ENCODE results near the gene ANKRD10. TPM values are rescaled to one million over a fixed set of nuclear protein-coding genes. Genes with fewer than 3 reads are reported as not detected.
A peak's percentile ranks its signal among the peaks of the same experiment; 100 is the strongest.

ANKRD10 gene
- total RNA-seq, 1 experiment from 2014 or later, result 159 TPM

DNA sequence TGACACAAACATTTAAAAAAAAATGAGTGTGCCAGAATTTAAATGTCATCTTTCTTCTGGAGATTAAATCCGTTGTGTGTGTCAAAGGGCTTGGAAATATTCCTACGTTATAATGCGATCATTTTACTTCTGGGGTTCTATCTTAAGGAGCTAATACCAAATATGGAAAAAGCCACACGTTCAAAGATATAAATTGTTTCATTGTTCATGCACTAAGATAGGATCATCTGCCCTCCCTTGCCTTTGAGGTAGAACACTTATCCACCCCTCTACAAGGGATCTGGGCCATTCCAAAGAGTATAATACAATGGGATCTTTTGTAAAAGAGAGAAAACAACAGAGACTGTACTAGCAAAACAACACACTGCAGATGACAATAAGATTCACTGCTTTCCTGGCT, 64.9 kb downstream of the ANKRD10 start:
- H3K18ac ChIP-seq (ENCODE audit: insufficient read length, low read depth, low read length), result no peak overlapping the region
- H3K56ac ChIP-seq (ENCODE audit: insufficient read length, low read depth, low read length), result no peak overlapping the region
- H3K14ac ChIP-seq (ENCODE audit: insufficient read depth, low read length), result no peak overlapping the region
- H3K4me1 ChIP-seq (ENCODE audit: insufficient read depth, low read length), result no peaks in the 10 kb centered on the region
- H3K9me3 ChIP-seq (ENCODE audit: control insufficient read depth, low read depth, low read length), result no peaks in the 10 kb centered on the region
- Mint-ChIP-seq H3K4me3 (no peak overlapping the region), H3K4me1 (peaks cover 28 to 32% of the 10 kb centered on the region in 2 experiments), H3K36me3 (ENCODE audit: insufficient read depth in 1 of 3, low read depth in 3 of 3) (no peaks in the 10 kb centered on the region), H3K27ac (peak overlapping the region in 1 of 3 experiments; percentile 10; a peak in 1 of 7 replicates), H3K27me3 (ENCODE audit: low read depth) (peaks cover 2% of the 10 kb centered on the region; the same call in 1 of the 2 replicates), H3K9me3 (no peaks in the 10 kb centered on the region)
- H3K23me2 ChIP-seq (ENCODE audit: insufficient read length, low read depth, low read length, poor library complexity, severe bottlenecking), result no peaks in the 10 kb centered on the region
- no peak overlapping the region for H2BK15ac ChIP-seq (ENCODE audit: low read depth, low read length)
- no peak overlapping the region for H3K4me2 ChIP-seq (ENCODE audit: insufficient read depth, insufficient read length, low read length)
- DNase-seq, result no peak
- H2BK5ac ChIP-seq (ENCODE audit: insufficient read length, low read length), result no peak overlapping the region
- no CpG with 5 or more reads among the region's 4 CpGs for WGBS (ENCODE audit: extremely low coverage, insufficient read length, low lambda C conversion rate)
- H4K91ac ChIP-seq (ENCODE audit: insufficient read length, low read depth, low read length), result no peak overlapping the region
- no peak overlapping the region for H2AK5ac ChIP-seq (ENCODE audit: insufficient read length, low read length)
- no peak overlapping the region for H3K9ac ChIP-seq (ENCODE audit: extremely low read depth, insufficient read length, low read length)
- no peak overlapping the region for H4K8ac ChIP-seq (replicated peaks; ENCODE audit: insufficient read length, low read depth, low read length)
- no peak overlapping the region for H3K27ac ChIP-seq (ENCODE audit: insufficient read length, low read depth, low read length)
- H3K79me2 ChIP-seq (ENCODE audit: insufficient read depth, low read length), result no peaks in the 10 kb centered on the region
- H2BK120ac ChIP-seq (ENCODE audit: low read depth, low read length, poor library complexity, severe bottlenecking), result no peak overlapping the region
- no peaks in the 10 kb centered on the region for H4K20me1 ChIP-seq (ENCODE audit: control insufficient read depth, insufficient read depth, insufficient read length)
- H3K79me1 ChIP-seq (ENCODE audit: insufficient read depth, low read depth, low read length, poor library complexity, severe bottlenecking), result no peaks in the 10 kb centered on the region
- no peak overlapping the region for H3K4ac ChIP-seq (ENCODE audit: low read depth, low read length)
- H4K5ac ChIP-seq (ENCODE audit: insufficient read length, low read depth, low read length), result no peak overlapping the region
- TF ChIP-seq CTCF (conservative IDR thresholded peaks at IDR 0.05), result no peak
- no peaks in the 10 kb centered on the region for H3K27me3 ChIP-seq (ENCODE audit: insufficient read depth, low read length)
- H3K23ac ChIP-seq (ENCODE audit: insufficient read length, low read depth, low read length), result no peak overlapping the region
- H2BK12ac ChIP-seq (ENCODE audit: insufficient read length, low read depth, low read length), result no peak overlapping the region
- no peak overlapping the region for H3T11ph ChIP-seq (ENCODE audit: low read length)
- peak overlapping the region; percentile 65 for H2AFZ ChIP-seq (ENCODE audit: low read length)
- H2BK20ac ChIP-seq (ENCODE audit: low read depth, low read length, poor library complexity, severe bottlenecking), result no peak overlapping the region
